ENCODE data around the gene TBCB. TPM values are rescaled to one million over a fixed set of nuclear protein-coding genes. Genes with fewer than 3 reads are reported as not detected.
A peak's percentile ranks its signal among the peaks of the same experiment; 100 is the strongest.

The TBCB gene
- total RNA-seq, 2 donors from 2014 or later, result 158 to 260 TPM

- no peak for ATAC-seq (ENCODE audit: insufficient number of reproducible peaks, low FRiP score, low read depth)
- no peak for TF ChIP-seq CTCF (IDR thresholded peaks at IDR 0.05)
These were observed 27.2 kb downstream of the TBCB start for GRCh38 chr19:36142496-36142895.

GRCh38 chr19:36144624-36145023, 29.4 kb downstream of the TBCB start:
- DNase-seq (ENCODE audit: low spot score), result no peak
- ATAC-seq (ENCODE audit: insufficient number of reproducible peaks, low FRiP score, low read depth), result no peak
- no peaks in the 10 kb centered on the region for H3K27me3 ChIP-seq (replicated peaks; ENCODE audit: insufficient read depth)
- H3K4me1 ChIP-seq (ENCODE audit: control insufficient read depth in 1 of 2, low read depth in 2 of 2), result peaks cover 6 to 8% of the 10 kb centered on the region in 2 donors
- no peak overlapping the region for H3K27ac ChIP-seq
- H3K9me3 ChIP-seq, result no peaks in the 10 kb centered on the region
- no peak for TF ChIP-seq CTCF (IDR thresholded peaks at IDR 0.05)
- peaks cover 63% of the 10 kb centered on the region for H3K36me3 ChIP-seq
- H3K4me3 ChIP-seq, result no peak overlapping the region

More at GRCh38 chr19:36142496-36142895, 27.2 kb downstream of the TBCB start:
- H3K27ac ChIP-seq, result no peak overlapping the region
- no peaks in the 10 kb centered on the region for H3K27me3 ChIP-seq (replicated peaks; ENCODE audit: insufficient read depth)
- no peaks in the 10 kb centered on the region for H3K9me3 ChIP-seq
- peaks cover 47% of the 10 kb centered on the region for H3K36me3 ChIP-seq
- DNase-seq (ENCODE audit: low spot score), result no peak
- peaks cover 9 to 16% of the 10 kb centered on the region in 2 donors for H3K4me1 ChIP-seq (ENCODE audit: control insufficient read depth in 1 of 2, low read depth in 2 of 2)
- no peak overlapping the region for H3K4me3 ChIP-seq

DNA sequence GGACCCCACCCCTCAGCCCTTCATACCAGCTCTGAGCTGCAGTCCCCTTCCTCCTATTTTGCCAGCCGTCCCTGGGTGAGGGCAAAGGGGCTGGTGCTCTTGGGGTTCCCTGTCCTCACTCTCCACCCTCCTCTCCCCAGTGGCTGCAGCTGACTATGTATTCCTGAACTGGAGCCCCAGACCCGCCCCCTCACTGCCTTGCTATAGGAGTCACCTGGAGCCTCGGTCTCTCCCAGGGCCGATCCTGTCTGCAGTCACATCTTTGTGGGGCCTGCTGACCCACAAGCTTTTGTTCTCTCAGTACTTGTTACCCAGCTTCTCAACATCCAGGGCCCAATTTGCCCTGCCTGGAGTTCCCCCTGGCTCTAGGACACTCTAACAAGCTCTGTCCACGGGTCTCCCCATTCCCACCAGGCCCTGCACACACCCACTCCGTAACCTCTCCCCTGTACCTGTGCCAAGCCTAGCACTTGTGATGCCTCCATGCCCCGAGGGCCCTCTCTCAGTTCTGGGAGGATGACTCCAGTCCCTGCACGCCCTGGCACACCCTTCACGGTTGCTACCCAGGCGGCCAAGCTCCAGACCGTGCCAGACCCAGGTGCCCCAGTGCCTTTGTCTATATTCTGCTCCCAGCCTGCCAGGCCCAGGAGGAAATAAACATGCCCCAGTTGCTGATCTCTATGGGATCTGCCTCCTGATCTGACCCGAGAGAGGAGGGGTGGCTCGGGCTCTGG, 34.6 kb downstream of the TBCB start:
- ATAC-seq (ENCODE audit: insufficient number of reproducible peaks, low FRiP score, low read depth) (no peak), DNase-seq (ENCODE audit: low spot score) (no peak)
- TF ChIP-seq CTCF (IDR thresholded peaks at IDR 0.05), result no peak
- Histone ChIP-seq H3K27me3 (replicated peaks; ENCODE audit: insufficient read depth) (no peaks in the 10 kb centered on the region), H3K9me3 (no peaks in the 10 kb centered on the region), H3K4me1 (ENCODE audit: control insufficient read depth in 1 of 2, low read depth in 2 of 2) (peaks cover 12 to 22% of the 10 kb centered on the region in 2 donors), H3K27ac (peak overlapping the region in 1 of 2 donors; percentile 99), H3K36me3 (peaks cover 47% of the 10 kb centered on the region), H3K4me3 (no peak overlapping the region)

- Histone ChIP-seq H3K9me3 (no peaks in the 10 kb centered on the region), H3K27ac (peak overlapping the region; percentile 98 to 99), H3K36me3 (peaks cover 40% of the 10 kb centered on the region), H3K27me3 (replicated peaks; ENCODE audit: insufficient read depth) (no peaks in the 10 kb centered on the region), H3K4me1 (ENCODE audit: control insufficient read depth in 1 of 2, low read depth in 2 of 2) (peaks cover 12 to 22% of the 10 kb centered on the region in 2 donors), H3K4me3 (peak overlapping the region; percentile 83)
- ATAC-seq (ENCODE audit: insufficient number of reproducible peaks, low FRiP score, low read depth) (no peak), DNase-seq (ENCODE audit: low spot score) (no peak)
- TF ChIP-seq CTCF (IDR thresholded peaks at IDR 0.05), result no peak
These were observed 35.3 kb downstream of the TBCB start for GRCh38 chr19:36150586-36150985.

- Histone ChIP-seq H3K27ac (peak overlapping the region; percentile 98 to 99), H3K27me3 (replicated peaks; ENCODE audit: insufficient read depth) (no peaks in the 10 kb centered on the region), H3K4me1 (ENCODE audit: control insufficient read depth in 1 of 2, low read depth in 2 of 2) (peaks cover 12 to 22% of the 10 kb centered on the region in 2 donors), H3K36me3 (peaks cover 32% of the 10 kb centered on the region), H3K9me3 (no peaks in the 10 kb centered on the region), H3K4me3 (peak overlapping the region; percentile 83)
- peak; percentile 34 for DNase-seq (ENCODE audit: low spot score)
- ATAC-seq (ENCODE audit: insufficient number of reproducible peaks, low FRiP score, low read depth), result peak; percentile 48
- no peak for TF ChIP-seq CTCF (IDR thresholded peaks at IDR 0.05)
These were observed 36.1 kb downstream of the TBCB start for GRCh38 chr19:36151144-36152018.
